Activated naive CD8-positive, alpha-beta T cell treated with anti-CD3 and anti-CD28 coated beads, Interleukin-2, amount 10 ng/mL, durations not matched to agents 7 days and 5 days (primary cell): ENCODE measurements around the gene MIB2. TPM values are rescaled to one million over a fixed set of nuclear protein-coding genes. Genes with fewer than 3 reads are reported as not detected.

ENCODE experiments used
- total RNA-seq, 2 experiments: library from RNA; stranded (reverse); gene quantifications; one replicate each; pipeline ENCODE4 v1.2.3, GENCODE V29; 2021

MIB2 gene
- total RNA-seq, 2 experiments from 2014 or later, result 72.6 to 75.2 TPM

Other genes starting within 250 kb of the MIB2 start
- gene AURKAIP1, start 240.3 kb upstream of the MIB2 start, total RNA-seq, result 10 to 100 TPM; 87.3 to 97.1 TPM
- gene CCNL2, start 216.2 kb upstream of the MIB2 start, total RNA-seq, result 100 to 1,000 TPM; 201 to 211 TPM
- 100 to 1,000 TPM in 1 of 2 experiments, 10 to 100 TPM in 1; 98.6 to 101 TPM for gene MRPL20, start 208.2 kb upstream of the MIB2 start, total RNA-seq
- gene ANKRD65, start 194.2 kb upstream of the MIB2 start, total RNA-seq, result not detected
- under 1 TPM; 0.36 to 0.85 TPM for gene VWA1, start 179.8 kb upstream of the MIB2 start, total RNA-seq
- 1 to 10 TPM; 1.0 to 1.7 TPM for gene ATAD3C, start 165.8 kb upstream of the MIB2 start, total RNA-seq
- gene ATAD3B, start 143.7 kb upstream of the MIB2 start, total RNA-seq, result 10 to 100 TPM; 35.2 to 37.9 TPM
- gene ATAD3A, start 103.3 kb upstream of the MIB2 start, total RNA-seq, result 10 to 100 TPM; 32.6 to 33.6 TPM
- 1 to 10 TPM; 1.2 to 1.9 TPM for gene TMEM240, start 74.9 kb upstream of the MIB2 start, total RNA-seq
- 100 to 1,000 TPM; 118 TPM for gene SSU72, start 40.6 kb upstream of the MIB2 start, total RNA-seq
- gene FNDC10, start 15.4 kb upstream of the MIB2 start, total RNA-seq, result 1 to 10 TPM; 4.4 to 4.6 TPM
- gene MMP23B, start 16.7 kb downstream of the MIB2 start, total RNA-seq, result 1 to 10 TPM; 5.2 to 6.7 TPM
- gene CDK11B, start 43.5 kb downstream of the MIB2 start, total RNA-seq, result 10 to 100 TPM; 40.8 to 42.3 TPM
- gene SLC35E2B, start 77.3 kb downstream of the MIB2 start, total RNA-seq, result 10 to 100 TPM; 75.3 to 77.0 TPM
- 100 to 1,000 TPM; 104 to 106 TPM for gene CDK11A, start 108.9 kb downstream of the MIB2 start, total RNA-seq
- gene NADK, start 163.0 kb downstream of the MIB2 start, total RNA-seq, result 10 to 100 TPM; 69.7 to 74.3 TPM